ENCODE results near the gene GNAT3. TPM values are rescaled to one million over a fixed set of nuclear protein-coding genes. Genes with fewer than 3 reads are reported as not detected.

Gene GNAT3
- total and polyA plus RNA-seq, 2 of the 8 experiments (the other 6 are each of a cell fraction or from before 2014, with no cell fraction given) = not detected

GRCh38 chr7:80476035-80476434 is 35.8 kb downstream of the GNAT3 start:
- Histone ChIP-seq H3K4me1 (replicated peaks in 1 of 4; ENCODE audit: control insufficient read depth in 3 of 4, insufficient read depth in 4 of 4, low read length in 3 of 4) (peaks cover 0 to 4% (median 1%) of the 10 kb centered on the region in 4 experiments; a peak in 2 of 7 replicates), H3K27me3 (replicated peaks in 1 of 4; ENCODE audit: control insufficient read depth in 3 of 4, extremely low read depth in 1 of 4, insufficient read depth in 3 of 4, low read length in 3 of 4) (no peaks in the 10 kb centered on the region), H2BK12ac (ENCODE audit: low read depth, low read length) (no peak overlapping the region), H3K14ac (ENCODE audit: insufficient read length) (no peak overlapping the region), H2AK5ac (ENCODE audit: low read depth, low read length) (no peak overlapping the region), H2BK15ac (ENCODE audit: low read length) (no peak overlapping the region), H3K79me1 (ENCODE audit: low read depth, low read length) (no peaks in the 10 kb centered on the region), H3K27ac (ENCODE audit: low read depth, low read length) (no peak overlapping the region), H2AFZ (ENCODE audit: low read length) (no peak overlapping the region), H2BK120ac (replicated peaks; ENCODE audit: low read depth, low read length) (no peak overlapping the region), H3K79me2 (ENCODE audit: control insufficient read depth in 1 of 2, insufficient read depth in 2 of 2, low read length in 2 of 2) (no peaks in the 10 kb centered on the region), H3K23ac (ENCODE audit: insufficient read length) (no peak overlapping the region), H3K4ac (replicated peaks; ENCODE audit: insufficient read length, low read depth, low read length) (no peak overlapping the region), H3K23me2 (ENCODE audit: low read depth, low read length) (no peaks in the 10 kb centered on the region), H2BK20ac (ENCODE audit: low read length) (no peak overlapping the region), H4K8ac (ENCODE audit: extremely low read depth, insufficient read depth, low read length) (no peak overlapping the region), H3K36me3 (ENCODE audit: control insufficient read depth in 2 of 4, insufficient read depth in 4 of 4, low read length in 3 of 4) (no peaks in the 10 kb centered on the region), H3K9me3 (ENCODE audit: insufficient read depth in 2 of 2, low read depth in 1 of 2, low read length in 1 of 2) (no peaks in the 10 kb centered on the region), H4K5ac (ENCODE audit: insufficient read length, low read depth, low read length) (no peak overlapping the region), H3K56ac (replicated peaks; ENCODE audit: insufficient read length, low read depth, low read length) (no peak overlapping the region), H3K9ac (replicated peaks in 1 of 4; ENCODE audit: extremely low read depth in 1 of 4, low read depth in 3 of 4, low read length in 3 of 4) (no peak overlapping the region), H3K4me2 (ENCODE audit: insufficient read depth in 1 of 2, low read depth in 2 of 2, low read length in 2 of 2) (no peak overlapping the region), H3K4me3 (ENCODE audit: extremely low read depth in 1 of 4, insufficient read depth in 2 of 4, low read depth in 3 of 4, low read length in 4 of 4) (no peak overlapping the region), H4K91ac (replicated peaks; ENCODE audit: insufficient read length, low read length) (no peak overlapping the region), H2BK5ac (ENCODE audit: low read depth, low read length) (no peak overlapping the region), H3K18ac (ENCODE audit: extremely low read depth, low read length) (no peak overlapping the region), H4K20me1 (replicated peaks in 1 of 2; ENCODE audit: control insufficient read depth in 1 of 2, insufficient read depth in 2 of 2, low read length in 2 of 2) (no peaks in the 10 kb centered on the region)
- WGBS, 2 experiments (ENCODE audit: extremely low coverage in 1 of 2, insufficient coverage in 1 of 2, insufficient read length in 1 of 2, insufficient replicate concordance in 2 of 2, low coverage in 1 of 2, low lambda C conversion rate in 2 of 2, missing lambda C conversion rate in 1 of 2) = 92% methylated on average over 1 of the region's 1 CpG; no CpG with 5 or more reads in 1 of the 2 experiments
- no peak for TF ChIP-seq KDM5A (IDR thresholded peaks at IDR 0.05; ENCODE audit: low read length)
- no peak for TF ChIP-seq ZNF274 (IDR thresholded peaks at IDR 0.05; ENCODE audit: borderline replicate concordance, extremely low read depth, low read length)
- TF ChIP-seq BRCA1 (IDR thresholded peaks at IDR 0.05; ENCODE audit: low read depth, low read length) = no peak
- no peak for TF ChIP-seq CHD2 (IDR thresholded peaks at IDR 0.05; ENCODE audit: low read length)
- no peak for TF ChIP-seq POLR2A (IDR thresholded peaks at IDR 0.05; ENCODE audit: control extremely low read depth in 1 of 2, low read depth in 2 of 2, low read length in 2 of 2)
- no peak for TF ChIP-seq YY1 (IDR thresholded peaks at IDR 0.05; ENCODE audit: low read depth, low read length)
- no peak for TF ChIP-seq RNF2 (IDR thresholded peaks at IDR 0.05; ENCODE audit: borderline replicate concordance, low read depth, low read length, missing control alignments, poor library complexity, severe bottlenecking)
- TF ChIP-seq TAF1 (IDR thresholded peaks at IDR 0.05; ENCODE audit: low read depth, low read length) = no peak
- no peak for TF ChIP-seq HDAC2 (IDR thresholded peaks at IDR 0.05; ENCODE audit: borderline replicate concordance in 1 of 2, low read depth in 2 of 2, low read length in 2 of 2)
- TF ChIP-seq NRF1 (IDR thresholded peaks at IDR 0.05; ENCODE audit: low read depth, low read length) = no peak
- no peak for TF ChIP-seq JUN (IDR thresholded peaks at IDR 0.05; ENCODE audit: low read depth, low read length)
- TF ChIP-seq SAP30 (IDR thresholded peaks at IDR 0.05; ENCODE audit: insufficient read depth, insufficient replicate concordance, low read length) = no peak
- TF ChIP-seq CBX5 (IDR thresholded peaks at IDR 0.05; ENCODE audit: low read depth, low read length) = no peak
- POLR2A ChIA-PET (ENCODE audit: partially characterized antibody) = no interaction called here
- FAIRE-seq = no peak
- no peak for DNase-seq (ENCODE audit: low read depth in 1 of 2, low spot score in 2 of 2)
- CTCF ChIA-PET (ENCODE audit: partially characterized antibody) = interaction anchor here (1.2 kb wide), 1 partner anchor 186 kb away, joined by 3 read pairs; no protein-coding TSS in a partner anchor

Measured in H1 (cell line).